LHCN-M2 (cell line): ENCODE data around the gene RPL19. TPM values are rescaled to one million over a fixed set of nuclear protein-coding genes. Genes with fewer than 3 reads are reported as not detected.
A peak's percentile ranks its signal among the peaks of the same experiment; 100 is the strongest.

Experiments
- DNase-seq: peaks from one replicate; pipeline ENCODE4 v3.0.0-alpha.2; 2012; ENCODE audit warnings: low read depth
- total RNA-seq: library from RNA; depleted of rRNA; stranded (reverse); fragments of >200 nt; gene quantifications from 2 replicates; pipeline ENCODE4 v1.2.3, GENCODE V29; 2014

The RPL19 gene
- total RNA-seq, 1 experiment from 2014 or later = 2,020 TPM

- no peak for DNase-seq
Measured at GRCh38 chr17:39223907-39224777, 24.1 kb downstream of the RPL19 start.

- DNase-seq = no peak
Measured at GRCh38 chr17:39224778-39225307, 24.8 kb downstream of the RPL19 start.

- DNase-seq = no peak
Measured at GRCh38 chr17:39225308-39225958, 25.4 kb downstream of the RPL19 start, which contains the start of gene STAC2. Gene STAC2 (minus strand): TSS chr17:39225945. CDS start chr17:39225502, 443 bp downstream.

- peak; percentile 50 for DNase-seq
Measured at GRCh38 chr17:39225959-39226683, 26.0 kb downstream of the RPL19 start.

GRCh38 chr17:39227364-39227919, 27.4 kb downstream of the RPL19 start:
- DNase-seq = no peak

- DNase-seq = peak; percentile 67
Measured at GRCh38 chr17:39229274-39229913, 29.3 kb downstream of the RPL19 start.

GRCh38 chr17:39230361-39230760, 30.3 kb downstream of the RPL19 start:
- DNase-seq = no peak

- DNase-seq = no peak
Measured at GRCh38 chr17:39231091-39231561, 31.0 kb downstream of the RPL19 start.

GRCh38 chr17:39231591-39232551, 31.8 kb downstream of the RPL19 start:
- peak; percentile 49 for DNase-seq

- DNase-seq = peak; percentile 67
Measured at GRCh38 chr17:39235555-39236449, 35.7 kb downstream of the RPL19 start.

- no peak for DNase-seq
Measured at GRCh38 chr17:39236450-39236927, 36.4 kb downstream of the RPL19 start.

- no peak for DNase-seq
Measured at GRCh38 chr17:39236981-39237441, 36.9 kb downstream of the RPL19 start.

- DNase-seq = no peak
Measured at GRCh38 chr17:39237586-39237985, 37.5 kb downstream of the RPL19 start.

- peak; percentile 82 for DNase-seq
Measured at GRCh38 chr17:39238311-39238972, 38.4 kb downstream of the RPL19 start.

GRCh38 chr17:39239640-39240314, 39.7 kb downstream of the RPL19 start:
- no peak for DNase-seq

- no peak for DNase-seq
Measured at GRCh38 chr17:39240631-39241030, 40.5 kb downstream of the RPL19 start.

GRCh38 chr17:39243155-39243554, 43.1 kb downstream of the RPL19 start:
- no peak for DNase-seq
